HepG2 (cell line): ENCODE measurements around the gene PPP1R1B. TPM values are rescaled to one million over a fixed set of nuclear protein-coding genes. Genes with fewer than 3 reads are reported as not detected.

Experiments
- AKAP8 ChIP-seq: sonication (generic); formaldehyde crosslinking; IDR thresholded peaks from 2 replicates; pipeline ENCODE4 v1.5.1; 2020; ENCODE audit warnings: mild to moderate bottlenecking, missing genetic modification reagents
- ARNT ChIP-seq: fragments of 450-650 bp; IDR thresholded peaks from 2 replicates; pipeline ENCODE4 v1.6.1; 2017
- CEBPG ChIP-seq: IDR thresholded peaks from 2 replicates; pipeline ENCODE4 v1.6.1; 2016
- HDAC2 ChIP-seq: sonication (generic); formaldehyde crosslinking; IDR thresholded peaks from 2 replicates; pipeline ENCODE4 v1.4.0; 2020; ENCODE audit warnings: missing genetic modification reagents
- MTF2 ChIP-seq: sonication (generic); formaldehyde crosslinking; IDR thresholded peaks from 2 replicates; pipeline ENCODE4 v1.5.0; 2020; ENCODE audit warnings: missing genetic modification reagents, borderline replicate concordance
- PAXIP1 ChIP-seq: sonication (generic); formaldehyde crosslinking; conservative IDR thresholded peaks from 2 replicates; pipeline ENCODE4 v1.4.0; 2020; ENCODE audit warnings: mild to moderate bottlenecking, missing genetic modification reagents, moderate library complexity
- SATB2 ChIP-seq: sonication (generic); formaldehyde crosslinking; IDR thresholded peaks from 2 replicates; pipeline ENCODE4 v1.5.0; 2020; ENCODE audit warnings: missing genetic modification reagents
- TCF12 ChIP-seq, 2 experiments: fragments of 450-650 bp in 1 of 2; sonication (generic) in 1 of 2; formaldehyde crosslinking in 1 of 2; IDR thresholded peaks; 2 replicates each; pipeline versions ENCODE4 v1.6.1 to v1.8.0; 2017 to 2022; ENCODE audit warnings: antibody characterized with exemption in 1 of 2, mild to moderate bottlenecking in 1 of 2, missing genetic modification reagents in 1 of 2, moderate library complexity in 1 of 2
- ZFY ChIP-seq: sonication (generic); formaldehyde crosslinking; IDR thresholded peaks from 2 replicates; pipeline ENCODE4 v1.4.0; 2020; ENCODE audit warnings: missing genetic modification reagents
- ZNF317 ChIP-seq: sonication (generic); formaldehyde crosslinking; IDR thresholded peaks from 2 replicates; pipeline ENCODE4 v1.5.0; 2020; ENCODE audit warnings: mild to moderate bottlenecking, missing genetic modification reagents
- ZNF337 ChIP-seq: sonication (generic); formaldehyde crosslinking; IDR thresholded peaks from 2 replicates; pipeline ENCODE4 v1.5.1; 2020; ENCODE audit warnings: missing genetic modification reagents, low read depth, mild to moderate bottlenecking, borderline replicate concordance
- ZNF431 ChIP-seq: sonication (generic); formaldehyde crosslinking; IDR thresholded peaks from 2 replicates; pipeline ENCODE4 v1.9.0; 2022; ENCODE audit warnings: missing genetic modification reagents, low read depth, mild to moderate bottlenecking, borderline replicate concordance
- ZNF563 ChIP-seq: sonication (generic); formaldehyde crosslinking; IDR thresholded peaks from 2 replicates; pipeline ENCODE4 v1.8.0; 2022; ENCODE audit warnings: mild to moderate bottlenecking, moderate library complexity, missing genetic modification reagents
- ZNF644 ChIP-seq: IDR thresholded peaks from 2 replicates; pipeline ENCODE4 v1.6.1; 2016; ENCODE audit warnings: low read depth
- ZNF777 ChIP-seq: sonication (generic); formaldehyde crosslinking; IDR thresholded peaks from 2 replicates; pipeline ENCODE4 v1.4.0; 2020; ENCODE audit warnings: missing genetic modification reagents
- ZNF841 ChIP-seq: sonication (generic); formaldehyde crosslinking; IDR thresholded peaks from 2 replicates; pipeline ENCODE4 v1.8.1; 2023; ENCODE audit warnings: missing genetic modification reagents, borderline replicate concordance
- ZNF883 ChIP-seq: sonication (generic); formaldehyde crosslinking; IDR thresholded peaks from 2 replicates; pipeline ENCODE4 v1.5.1; 2020; ENCODE audit warnings: mild to moderate bottlenecking, missing genetic modification reagents; ENCODE audit errors: not compliant biosample characterization
- ZSCAN29 ChIP-seq: sonication (generic); formaldehyde crosslinking; conservative IDR thresholded peaks from 2 replicates; pipeline ENCODE4 v1.4.0; 2020; ENCODE audit warnings: mild to moderate bottlenecking, missing genetic modification reagents
- polyA plus RNA-seq, 8 experiments: library from polyadenylated mRNA; depleted of rRNA in 3 of 8; stranded (reverse) in 7 of 8; unstranded in 1 of 8; fragments of >200 nt; fragmentation: Illumina TruSeq in 4 of 8; extraction: Trizol in 4 of 8; gene quantifications; 2 replicates each; pipeline versions ENCODE4 v1.2.1 to v1.2.3, GENCODE V29; 2011 to 2016; ENCODE audit warnings: low read depth in 4 of 8, missing spikeins in 1 of 8, mixed read lengths in 1 of 8; ENCODE audit not compliant: insufficient read depth in 1 of 8
- total RNA-seq, 5 experiments: library from RNA; depleted of rRNA; stranded (reverse); fragments of >200 nt; fragmentation: Illumina TruSeq; extraction: Trizol; gene quantifications; 2 replicates each; pipeline ENCODE4 v1.2.3, GENCODE V29; 2016; ENCODE audit warnings: low read depth in 1 of 5
- TF ChIP-seq, protein P1 (sequence below): fragments of 450-650 bp; IDR thresholded peaks from 2 replicates; pipeline ENCODE4 v1.6.1; 2016
- TF ChIP-seq, protein P2 (sequence below): IDR thresholded peaks from 2 replicates; pipeline ENCODE4 v1.6.1; 2016; ENCODE audit warnings: missing biosample characterization, missing genetic modification reagents, low read depth
- TF ChIP-seq, protein P3 (sequence below): sonication (generic); formaldehyde crosslinking; IDR thresholded peaks from 2 replicates; pipeline ENCODE4 v1.4.0; 2020; ENCODE audit warnings: missing genetic modification reagents

Gene PPP1R1B
- total and polyA plus RNA-seq, 2 of the 13 experiments (the other 11 are each of a cell fraction or from before 2014, with no cell fraction given) = 0.08 TPM; not detected in 1

GRCh38 chr17:39667945-39668924, 41.5 kb downstream of the PPP1R1B start, which contains the start of gene PNMT (continued):
- no peak for TF ChIP-seq ZNF431 (CRISPR knock-in tag)
- TF ChIP-seq CEBPG (CRISPR knock-in tag) = peak; percentile 62
- TF ChIP-seq AKAP8 (CRISPR knock-in tag) = peak; percentile 58; the same call in 1 of the 2 replicates
- TF ChIP-seq ZSCAN29 (CRISPR knock-in tag) = 0 out of 2 replicates have a peak, but pooled peaks have one; percentile 56
- TF ChIP-seq ZNF644 = no peak
- TF ChIP-seq, protein P1, sequence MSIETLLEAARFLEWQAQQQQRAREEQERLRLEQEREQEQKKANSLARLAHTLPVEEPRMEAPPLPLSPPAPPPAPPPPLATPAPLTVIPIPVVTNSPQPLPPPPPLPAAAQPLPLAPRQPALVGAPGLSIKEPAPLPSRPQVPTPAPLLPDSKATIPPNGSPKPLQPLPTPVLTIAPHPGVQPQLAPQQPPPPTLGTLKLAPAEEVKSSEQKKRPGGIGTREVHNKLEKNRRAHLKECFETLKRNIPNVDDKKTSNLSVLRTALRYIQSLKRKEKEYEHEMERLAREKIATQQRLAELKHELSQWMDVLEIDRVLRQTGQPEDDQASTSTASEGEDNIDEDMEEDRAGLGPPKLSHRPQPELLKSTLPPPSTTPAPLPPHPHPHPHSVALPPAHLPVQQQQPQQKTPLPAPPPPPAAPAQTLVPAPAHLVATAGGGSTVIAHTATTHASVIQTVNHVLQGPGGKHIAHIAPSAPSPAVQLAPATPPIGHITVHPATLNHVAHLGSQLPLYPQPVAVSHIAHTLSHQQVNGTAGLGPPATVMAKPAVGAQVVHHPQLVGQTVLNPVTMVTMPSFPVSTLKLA = no peak
- TF ChIP-seq, protein P2, sequence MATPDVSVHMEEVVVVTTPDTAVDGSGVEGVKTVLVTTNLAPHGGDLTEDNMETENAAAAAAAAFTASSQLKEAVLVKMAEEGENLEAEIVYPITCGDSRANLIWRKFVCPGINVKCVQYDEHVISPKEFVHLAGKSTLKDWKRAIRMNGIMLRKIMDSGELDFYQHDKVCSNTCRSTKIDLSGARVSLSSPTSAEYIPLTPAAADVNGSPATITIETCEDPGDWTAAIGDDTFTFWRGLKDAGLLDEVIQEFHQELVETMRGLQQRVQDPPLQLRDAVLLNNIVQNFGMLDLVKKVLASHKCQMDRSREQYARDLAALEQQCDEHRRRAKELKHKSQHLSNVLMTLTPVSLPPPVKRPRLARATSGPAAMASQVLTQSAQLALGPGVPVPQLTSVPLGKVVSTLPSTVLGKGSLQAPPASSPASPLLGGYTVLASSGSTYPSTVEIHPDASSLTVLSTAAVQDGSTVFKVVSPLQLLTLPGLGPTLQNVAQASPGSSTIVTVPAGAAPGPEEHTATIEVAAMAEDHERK (CRISPR knock-in tag) = no peak
- peak; percentile 81; the same call in 1 of the 2 replicates for TF ChIP-seq ZNF563
- peak; percentile 82 for TF ChIP-seq HDAC2 (CRISPR knock-in tag)
- TF ChIP-seq ZNF337 = peak; percentile 48; the same call in 1 of the 2 replicates
- TF ChIP-seq ZNF883 = peak; percentile 93
- TF ChIP-seq TCF12 (IDR thresholded peaks at IDR 0.05) = no peak
- TF ChIP-seq TCF12 (CRISPR knock-in tag; IDR thresholded peaks at IDR 0.05) = no peak
- TF ChIP-seq PAXIP1 (CRISPR knock-in tag) = 0 out of 2 replicates have a peak, but pooled peaks have one; percentile 37
- peak; percentile 99 for TF ChIP-seq MTF2
- TF ChIP-seq ZNF317 (CRISPR knock-in tag) = no peak
- no peak for TF ChIP-seq ZNF841 (CRISPR knock-in tag)
- TF ChIP-seq, protein P3, sequence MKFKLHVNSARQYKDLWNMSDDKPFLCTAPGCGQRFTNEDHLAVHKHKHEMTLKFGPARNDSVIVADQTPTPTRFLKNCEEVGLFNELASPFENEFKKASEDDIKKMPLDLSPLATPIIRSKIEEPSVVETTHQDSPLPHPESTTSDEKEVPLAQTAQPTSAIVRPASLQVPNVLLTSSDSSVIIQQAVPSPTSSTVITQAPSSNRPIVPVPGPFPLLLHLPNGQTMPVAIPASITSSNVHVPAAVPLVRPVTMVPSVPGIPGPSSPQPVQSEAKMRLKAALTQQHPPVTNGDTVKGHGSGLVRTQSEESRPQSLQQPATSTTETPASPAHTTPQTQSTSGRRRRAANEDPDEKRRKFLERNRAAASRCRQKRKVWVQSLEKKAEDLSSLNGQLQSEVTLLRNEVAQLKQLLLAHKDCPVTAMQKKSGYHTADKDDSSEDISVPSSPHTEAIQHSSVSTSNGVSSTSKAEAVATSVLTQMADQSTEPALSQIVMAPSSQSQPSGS = 0 out of 2 replicates have a peak, but pooled peaks have one; percentile 37
- TF ChIP-seq SATB2 (CRISPR knock-in tag) = no peak
- peak; percentile 96 for TF ChIP-seq ZFY
- TF ChIP-seq ZNF777 = peak; percentile 90
- no peak for TF ChIP-seq ARNT
